ENCODE results near the gene YPEL3.

Gene YPEL3

GRCh38 chr16:30096105-30096861, at the start of gene YPEL3 (continued):
- TF ChIP-seq ZNF26 (tag by site-specific recombination; IDR thresholded peaks at IDR 0.05) (no peak), ZNF48 (tag by site-specific recombination; IDR thresholded peaks at IDR 0.05) (no peak), ZNF350 (tag by site-specific recombination; IDR thresholded peaks at IDR 0.05) (no peak), ZNF202 (tag by site-specific recombination; IDR thresholded peaks at IDR 0.05; ENCODE audit: borderline replicate concordance) (no peak), ZNF596 (tag by site-specific recombination; IDR thresholded peaks at IDR 0.05) (peak; percentile 30; the same call in 1 of the 2 replicates), ZNF645 (tag by site-specific recombination; IDR thresholded peaks at IDR 0.05) (no peak), ZBTB11 (tag by site-specific recombination; conservative IDR thresholded peaks at IDR 0.05; ENCODE audit: low read depth) (peak; percentile 52), ZNF426 (tag by site-specific recombination; IDR thresholded peaks at IDR 0.05) (no peak), BCL11A (tag by site-specific recombination; IDR thresholded peaks at IDR 0.05; ENCODE audit: low read depth) (no peak), ZNF544 (tag by site-specific recombination; IDR thresholded peaks at IDR 0.05) (no peak), ZNF792 (tag by site-specific recombination; IDR thresholded peaks at IDR 0.05) (no peak), ZNF148 (tag by site-specific recombination; IDR thresholded peaks at IDR 0.05; ENCODE audit: borderline replicate concordance) (no peak), ZNF280C (tag by site-specific recombination; IDR thresholded peaks at IDR 0.05) (no peak), BCL6B (tag by site-specific recombination; IDR thresholded peaks at IDR 0.05) (no peak)
- TF ChIP-seq, protein P1, sequence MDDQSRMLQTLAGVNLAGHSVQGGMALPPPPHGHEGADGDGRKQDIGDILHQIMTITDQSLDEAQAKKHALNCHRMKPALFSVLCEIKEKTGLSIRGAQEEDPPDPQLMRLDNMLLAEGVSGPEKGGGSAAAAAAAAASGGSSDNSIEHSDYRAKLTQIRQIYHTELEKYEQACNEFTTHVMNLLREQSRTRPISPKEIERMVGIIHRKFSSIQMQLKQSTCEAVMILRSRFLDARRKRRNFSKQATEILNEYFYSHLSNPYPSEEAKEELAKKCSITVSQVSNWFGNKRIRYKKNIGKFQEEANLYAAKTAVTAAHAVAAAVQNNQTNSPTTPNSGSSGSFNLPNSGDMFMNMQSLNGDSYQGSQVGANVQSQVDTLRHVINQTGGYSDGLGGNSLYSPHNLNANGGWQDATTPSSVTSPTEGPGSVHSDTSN (CRISPR knock-in tag; IDR thresholded peaks at IDR 0.05), result no peak
- TF ChIP-seq, protein P2, sequence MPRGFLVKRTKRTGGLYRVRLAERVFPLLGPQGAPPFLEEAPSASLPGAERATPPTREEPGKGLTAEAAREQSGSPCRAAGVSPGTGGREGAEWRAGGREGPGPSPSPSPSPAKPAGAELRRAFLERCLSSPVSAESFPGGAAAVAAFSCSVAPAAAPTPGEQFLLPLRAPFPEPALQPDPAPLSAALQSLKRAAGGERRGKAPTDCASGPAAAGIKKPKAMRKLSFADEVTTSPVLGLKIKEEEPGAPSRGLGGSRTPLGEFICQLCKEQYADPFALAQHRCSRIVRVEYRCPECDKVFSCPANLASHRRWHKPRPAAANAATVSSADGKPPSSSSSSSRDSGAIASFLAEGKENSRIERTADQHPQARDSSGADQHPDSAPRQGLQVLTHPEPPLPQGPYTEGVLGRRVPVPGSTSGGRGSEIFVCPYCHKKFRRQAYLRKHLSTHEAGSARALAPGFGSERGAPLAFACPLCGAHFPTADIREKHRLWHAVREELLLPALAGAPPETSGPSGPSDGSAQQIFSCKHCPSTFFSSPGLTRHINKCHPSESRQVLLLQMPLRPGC (tag by site-specific recombination; IDR thresholded peaks at IDR 0.05), result no peak; the same call in none of the 2 replicates
- TF ChIP-seq, protein P3, sequence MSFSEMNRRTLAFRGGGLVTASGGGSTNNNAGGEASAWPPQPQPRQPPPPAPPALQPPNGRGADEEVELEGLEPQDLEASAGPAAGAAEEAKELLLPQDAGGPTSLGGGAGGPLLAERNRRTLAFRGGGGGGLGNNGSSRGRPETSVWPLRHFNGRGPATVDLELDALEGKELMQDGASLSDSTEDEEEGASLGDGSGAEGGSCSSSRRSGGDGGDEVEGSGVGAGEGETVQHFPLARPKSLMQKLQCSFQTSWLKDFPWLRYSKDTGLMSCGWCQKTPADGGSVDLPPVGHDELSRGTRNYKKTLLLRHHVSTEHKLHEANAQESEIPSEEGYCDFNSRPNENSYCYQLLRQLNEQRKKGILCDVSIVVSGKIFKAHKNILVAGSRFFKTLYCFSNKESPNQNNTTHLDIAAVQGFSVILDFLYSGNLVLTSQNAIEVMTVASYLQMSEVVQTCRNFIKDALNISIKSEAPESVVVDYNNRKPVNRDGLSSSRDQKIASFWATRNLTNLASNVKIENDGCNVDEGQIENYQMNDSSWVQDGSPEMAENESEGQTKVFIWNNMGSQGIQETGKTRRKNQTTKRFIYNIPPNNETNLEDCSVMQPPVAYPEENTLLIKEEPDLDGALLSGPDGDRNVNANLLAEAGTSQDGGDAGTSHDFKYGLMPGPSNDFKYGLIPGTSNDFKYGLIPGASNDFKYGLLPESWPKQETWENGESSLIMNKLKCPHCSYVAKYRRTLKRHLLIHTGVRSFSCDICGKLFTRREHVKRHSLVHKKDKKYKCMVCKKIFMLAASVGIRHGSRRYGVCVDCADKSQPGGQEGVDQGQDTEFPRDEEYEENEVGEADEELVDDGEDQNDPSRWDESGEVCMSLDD (tag by site-specific recombination; IDR thresholded peaks at IDR 0.05), result no peak
- TF ChIP-seq, protein P4, sequence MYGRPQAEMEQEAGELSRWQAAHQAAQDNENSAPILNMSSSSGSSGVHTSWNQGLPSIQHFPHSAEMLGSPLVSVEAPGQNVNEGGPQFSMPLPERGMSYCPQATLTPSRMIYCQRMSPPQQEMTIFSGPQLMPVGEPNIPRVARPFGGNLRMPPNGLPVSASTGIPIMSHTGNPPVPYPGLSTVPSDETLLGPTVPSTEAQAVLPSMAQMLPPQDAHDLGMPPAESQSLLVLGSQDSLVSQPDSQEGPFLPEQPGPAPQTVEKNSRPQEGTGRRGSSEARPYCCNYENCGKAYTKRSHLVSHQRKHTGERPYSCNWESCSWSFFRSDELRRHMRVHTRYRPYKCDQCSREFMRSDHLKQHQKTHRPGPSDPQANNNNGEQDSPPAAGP (tag by site-specific recombination; IDR thresholded peaks at IDR 0.05), result peak; percentile 52; the same call in 1 of the 2 replicates

Measured in HEK293 (cell line).